HepG2 (cell line): ENCODE results near the gene HNRNPUL1. TPM values are rescaled to one million over a fixed set of nuclear protein-coding genes. Genes with fewer than 3 reads are reported as not detected.

Experiments used
- AGO2 ChIP-seq: fragments of 200-400 bp; formaldehyde crosslinking; optimal IDR thresholded peaks from 2 replicates; pipeline ENCODE3; 2017; ENCODE audit warnings: mild to moderate bottlenecking, low read depth, low read length, moderate library complexity
- ARNT2 ChIP-seq: sonication (generic); formaldehyde crosslinking; IDR thresholded peaks from 2 replicates; pipeline ENCODE4 v1.8.0; 2022; ENCODE audit warnings: mild to moderate bottlenecking, low read depth, missing genetic modification reagents, moderate library complexity
- EED ChIP-seq: sonication (generic); formaldehyde crosslinking; IDR thresholded peaks from 2 replicates; pipeline ENCODE4 v1.5.0; 2020; ENCODE audit warnings: mild to moderate bottlenecking, missing genetic modification reagents
- FOXK1 ChIP-seq: sonication (generic); formaldehyde crosslinking; IDR thresholded peaks from 2 replicates; pipeline ENCODE4 v1.4.0; 2020; ENCODE audit warnings: low read depth, missing genetic modification reagents, borderline replicate concordance
- MED1 ChIP-seq: sonication (generic); formaldehyde crosslinking; IDR thresholded peaks from 2 replicates; pipeline ENCODE4 v1.4.0; 2020; ENCODE audit warnings: missing genetic modification reagents
- MYNN ChIP-seq: sonication (generic); formaldehyde crosslinking; IDR thresholded peaks from 2 replicates; pipeline ENCODE4 v1.4.0; 2020; ENCODE audit warnings: mild to moderate bottlenecking, low read depth, missing genetic modification reagents
- NFKB2 ChIP-seq: sonication (generic); formaldehyde crosslinking; IDR thresholded peaks from 2 replicates; pipeline ENCODE4 v1.4.0; 2020; ENCODE audit warnings: missing genetic modification reagents, borderline replicate concordance
- PLRG1 ChIP-seq: fragments of 450-650 bp; conservative IDR thresholded peaks from 2 replicates; pipeline ENCODE4 v1.6.1; 2016
- PRPF4 ChIP-seq: fragments of 200-400 bp; formaldehyde crosslinking; IDR thresholded peaks from 2 replicates; pipeline ENCODE4 v1.6.1; 2016; ENCODE audit warnings: low read length, low read depth; ENCODE audit not compliant: poor library complexity, severe bottlenecking
- ZKSCAN5 ChIP-seq: sonication (generic); formaldehyde crosslinking; IDR thresholded peaks from 2 replicates; pipeline ENCODE4 v1.5.1; 2020; ENCODE audit warnings: mild to moderate bottlenecking, missing genetic modification reagents
- polyA plus RNA-seq, 8 experiments: library from polyadenylated mRNA; depleted of rRNA in 3 of 8; stranded (reverse) in 7 of 8; unstranded in 1 of 8; fragments of >200 nt; fragmentation: Illumina TruSeq in 4 of 8; extraction: Trizol in 4 of 8; gene quantifications; 2 replicates each; pipeline versions ENCODE4 v1.2.1 to v1.2.3, GENCODE V29; 2011 to 2016; ENCODE audit warnings: low read depth in 4 of 8, missing spikeins in 1 of 8, mixed read lengths in 1 of 8; ENCODE audit not compliant: insufficient read depth in 1 of 8
- total RNA-seq, 5 experiments: library from RNA; depleted of rRNA; stranded (reverse); fragments of >200 nt; fragmentation: Illumina TruSeq; extraction: Trizol; gene quantifications; 2 replicates each; pipeline ENCODE4 v1.2.3, GENCODE V29; 2016; ENCODE audit warnings: low read depth in 1 of 5
- TF ChIP-seq, protein P1 (sequence below): IDR thresholded peaks from 2 replicates; pipeline ENCODE4 v1.6.1; 2016
- TF ChIP-seq, protein P2 (sequence below): IDR thresholded peaks from 2 replicates; pipeline ENCODE4 v1.6.1; 2016; ENCODE audit warnings: missing genetic modification reagents, missing compliant biosample characterization
- TF ChIP-seq, protein P3 (sequence below): sonication (generic); formaldehyde crosslinking; IDR thresholded peaks from 2 replicates; pipeline ENCODE4; 2020; ENCODE audit warnings: missing genetic modification reagents, mild to moderate bottlenecking, borderline replicate concordance
- TF ChIP-seq, protein P4 (sequence below): IDR thresholded peaks from 2 replicates; pipeline ENCODE4 v1.6.1; 2016; ENCODE audit warnings: low read depth, missing genetic modification reagents, missing compliant biosample characterization
- TF ChIP-seq, protein P5 (sequence below): sonication (generic); formaldehyde crosslinking; IDR thresholded peaks from 2 replicates; pipeline ENCODE4 v1.5.0; 2020; ENCODE audit warnings: mild to moderate bottlenecking, missing genetic modification reagents

HNRNPUL1 gene
- total and polyA plus RNA-seq, 2 of the 13 experiments (the other 11 are each of a cell fraction or from before 2014, with no cell fraction given) = 30.9 to 81.7 TPM

DNA sequence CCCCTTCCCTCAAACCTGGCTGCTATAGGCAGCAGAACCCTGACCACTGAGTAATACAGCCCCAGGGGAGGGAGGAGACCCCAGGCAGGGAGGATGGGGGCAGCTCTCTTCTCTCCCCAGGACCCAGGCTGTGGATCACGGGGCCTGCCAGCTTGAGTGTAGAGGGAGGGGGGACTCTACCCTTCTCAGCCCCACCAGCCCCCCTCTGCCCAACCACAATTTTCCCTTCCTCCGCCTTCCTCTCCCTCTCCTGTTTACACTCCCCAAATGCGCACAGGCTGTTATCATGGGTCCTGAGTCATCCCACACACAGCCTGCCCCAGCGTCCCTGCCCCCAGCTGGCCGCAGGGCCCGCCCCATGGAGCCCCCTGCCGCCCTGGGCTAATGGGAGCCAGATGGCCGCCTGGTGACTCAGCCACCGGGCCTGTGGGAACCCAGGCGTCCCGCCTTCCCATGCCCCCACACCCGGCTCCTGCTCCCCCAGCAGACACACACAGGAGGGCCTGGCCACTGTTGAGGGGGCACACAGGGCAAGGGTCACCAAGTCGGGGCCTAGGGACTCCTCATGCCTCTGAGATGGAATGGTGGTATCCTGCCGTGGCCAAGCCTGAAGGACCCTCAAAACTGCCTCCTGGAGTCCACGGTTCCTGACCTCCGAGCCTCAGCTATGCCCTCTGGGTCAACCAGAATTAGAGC lies 59.4 kb downstream of the HNRNPUL1 start (continued):
- TF ChIP-seq, protein P1, sequence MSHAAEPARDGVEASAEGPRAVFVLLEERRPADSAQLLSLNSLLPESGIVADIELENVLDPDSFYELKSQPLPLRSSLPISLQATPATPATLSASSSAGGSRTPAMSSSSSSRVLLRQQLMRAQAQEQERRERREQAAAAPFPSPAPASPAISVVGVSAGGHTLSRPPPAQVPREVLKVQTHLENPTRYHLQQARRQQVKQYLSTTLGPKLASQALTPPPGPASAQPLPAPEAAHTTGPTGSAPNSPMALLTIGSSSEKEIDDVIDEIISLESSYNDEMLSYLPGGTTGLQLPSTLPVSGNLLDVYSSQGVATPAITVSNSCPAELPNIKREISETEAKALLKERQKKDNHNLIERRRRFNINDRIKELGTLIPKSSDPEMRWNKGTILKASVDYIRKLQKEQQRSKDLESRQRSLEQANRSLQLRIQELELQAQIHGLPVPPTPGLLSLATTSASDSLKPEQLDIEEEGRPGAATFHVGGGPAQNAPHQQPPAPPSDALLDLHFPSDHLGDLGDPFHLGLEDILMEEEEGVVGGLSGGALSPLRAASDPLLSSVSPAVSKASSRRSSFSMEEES = 0 out of 2 replicates have a peak, but pooled peaks have one; percentile 49
- TF ChIP-seq MYNN (CRISPR knock-in tag) (no peak), PLRG1 (no peak), ARNT2 (peak; percentile 45; the same call in 1 of the 2 replicates), ZKSCAN5 (CRISPR knock-in tag) (no peak), AGO2 (peak; percentile 95), EED (CRISPR knock-in tag) (0 out of 2 replicates have a peak, but pooled peaks have one; percentile 42), FOXK1 (peak; percentile 55; the same call in 1 of the 2 replicates), MED1 (peak; percentile 50; the same call in 1 of the 2 replicates), NFKB2 (CRISPR knock-in tag) (peak; percentile 44; the same call in 1 of the 2 replicates), PRPF4 (no peak)
- TF ChIP-seq, protein P2, sequence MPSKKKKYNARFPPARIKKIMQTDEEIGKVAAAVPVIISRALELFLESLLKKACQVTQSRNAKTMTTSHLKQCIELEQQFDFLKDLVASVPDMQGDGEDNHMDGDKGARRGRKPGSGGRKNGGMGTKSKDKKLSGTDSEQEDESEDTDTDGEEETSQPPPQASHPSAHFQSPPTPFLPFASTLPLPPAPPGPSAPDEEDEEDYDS (CRISPR knock-in tag) = no peak
- TF ChIP-seq, protein P3, sequence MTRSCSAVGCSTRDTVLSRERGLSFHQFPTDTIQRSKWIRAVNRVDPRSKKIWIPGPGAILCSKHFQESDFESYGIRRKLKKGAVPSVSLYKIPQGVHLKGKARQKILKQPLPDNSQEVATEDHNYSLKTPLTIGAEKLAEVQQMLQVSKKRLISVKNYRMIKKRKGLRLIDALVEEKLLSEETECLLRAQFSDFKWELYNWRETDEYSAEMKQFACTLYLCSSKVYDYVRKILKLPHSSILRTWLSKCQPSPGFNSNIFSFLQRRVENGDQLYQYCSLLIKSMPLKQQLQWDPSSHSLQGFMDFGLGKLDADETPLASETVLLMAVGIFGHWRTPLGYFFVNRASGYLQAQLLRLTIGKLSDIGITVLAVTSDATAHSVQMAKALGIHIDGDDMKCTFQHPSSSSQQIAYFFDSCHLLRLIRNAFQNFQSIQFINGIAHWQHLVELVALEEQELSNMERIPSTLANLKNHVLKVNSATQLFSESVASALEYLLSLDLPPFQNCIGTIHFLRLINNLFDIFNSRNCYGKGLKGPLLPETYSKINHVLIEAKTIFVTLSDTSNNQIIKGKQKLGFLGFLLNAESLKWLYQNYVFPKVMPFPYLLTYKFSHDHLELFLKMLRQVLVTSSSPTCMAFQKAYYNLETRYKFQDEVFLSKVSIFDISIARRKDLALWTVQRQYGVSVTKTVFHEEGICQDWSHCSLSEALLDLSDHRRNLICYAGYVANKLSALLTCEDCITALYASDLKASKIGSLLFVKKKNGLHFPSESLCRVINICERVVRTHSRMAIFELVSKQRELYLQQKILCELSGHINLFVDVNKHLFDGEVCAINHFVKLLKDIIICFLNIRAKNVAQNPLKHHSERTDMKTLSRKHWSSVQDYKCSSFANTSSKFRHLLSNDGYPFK (CRISPR knock-in tag) = no peak; the same call in 1 of the 2 replicates
- TF ChIP-seq, protein P4, sequence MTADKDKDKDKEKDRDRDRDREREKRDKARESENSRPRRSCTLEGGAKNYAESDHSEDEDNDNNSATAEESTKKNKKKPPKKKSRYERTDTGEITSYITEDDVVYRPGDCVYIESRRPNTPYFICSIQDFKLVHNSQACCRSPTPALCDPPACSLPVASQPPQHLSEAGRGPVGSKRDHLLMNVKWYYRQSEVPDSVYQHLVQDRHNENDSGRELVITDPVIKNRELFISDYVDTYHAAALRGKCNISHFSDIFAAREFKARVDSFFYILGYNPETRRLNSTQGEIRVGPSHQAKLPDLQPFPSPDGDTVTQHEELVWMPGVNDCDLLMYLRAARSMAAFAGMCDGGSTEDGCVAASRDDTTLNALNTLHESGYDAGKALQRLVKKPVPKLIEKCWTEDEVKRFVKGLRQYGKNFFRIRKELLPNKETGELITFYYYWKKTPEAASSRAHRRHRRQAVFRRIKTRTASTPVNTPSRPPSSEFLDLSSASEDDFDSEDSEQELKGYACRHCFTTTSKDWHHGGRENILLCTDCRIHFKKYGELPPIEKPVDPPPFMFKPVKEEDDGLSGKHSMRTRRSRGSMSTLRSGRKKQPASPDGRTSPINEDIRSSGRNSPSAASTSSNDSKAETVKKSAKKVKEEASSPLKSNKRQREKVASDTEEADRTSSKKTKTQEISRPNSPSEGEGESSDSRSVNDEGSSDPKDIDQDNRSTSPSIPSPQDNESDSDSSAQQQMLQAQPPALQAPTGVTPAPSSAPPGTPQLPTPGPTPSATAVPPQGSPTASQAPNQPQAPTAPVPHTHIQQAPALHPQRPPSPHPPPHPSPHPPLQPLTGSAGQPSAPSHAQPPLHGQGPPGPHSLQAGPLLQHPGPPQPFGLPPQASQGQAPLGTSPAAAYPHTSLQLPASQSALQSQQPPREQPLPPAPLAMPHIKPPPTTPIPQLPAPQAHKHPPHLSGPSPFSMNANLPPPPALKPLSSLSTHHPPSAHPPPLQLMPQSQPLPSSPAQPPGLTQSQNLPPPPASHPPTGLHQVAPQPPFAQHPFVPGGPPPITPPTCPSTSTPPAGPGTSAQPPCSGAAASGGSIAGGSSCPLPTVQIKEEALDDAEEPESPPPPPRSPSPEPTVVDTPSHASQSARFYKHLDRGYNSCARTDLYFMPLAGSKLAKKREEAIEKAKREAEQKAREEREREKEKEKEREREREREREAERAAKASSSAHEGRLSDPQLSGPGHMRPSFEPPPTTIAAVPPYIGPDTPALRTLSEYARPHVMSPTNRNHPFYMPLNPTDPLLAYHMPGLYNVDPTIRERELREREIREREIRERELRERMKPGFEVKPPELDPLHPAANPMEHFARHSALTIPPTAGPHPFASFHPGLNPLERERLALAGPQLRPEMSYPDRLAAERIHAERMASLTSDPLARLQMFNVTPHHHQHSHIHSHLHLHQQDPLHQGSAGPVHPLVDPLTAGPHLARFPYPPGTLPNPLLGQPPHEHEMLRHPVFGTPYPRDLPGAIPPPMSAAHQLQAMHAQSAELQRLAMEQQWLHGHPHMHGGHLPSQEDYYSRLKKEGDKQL (CRISPR knock-in tag) = peak; percentile 25; the same call in 1 of the 2 replicates
- TF ChIP-seq, protein P5, sequence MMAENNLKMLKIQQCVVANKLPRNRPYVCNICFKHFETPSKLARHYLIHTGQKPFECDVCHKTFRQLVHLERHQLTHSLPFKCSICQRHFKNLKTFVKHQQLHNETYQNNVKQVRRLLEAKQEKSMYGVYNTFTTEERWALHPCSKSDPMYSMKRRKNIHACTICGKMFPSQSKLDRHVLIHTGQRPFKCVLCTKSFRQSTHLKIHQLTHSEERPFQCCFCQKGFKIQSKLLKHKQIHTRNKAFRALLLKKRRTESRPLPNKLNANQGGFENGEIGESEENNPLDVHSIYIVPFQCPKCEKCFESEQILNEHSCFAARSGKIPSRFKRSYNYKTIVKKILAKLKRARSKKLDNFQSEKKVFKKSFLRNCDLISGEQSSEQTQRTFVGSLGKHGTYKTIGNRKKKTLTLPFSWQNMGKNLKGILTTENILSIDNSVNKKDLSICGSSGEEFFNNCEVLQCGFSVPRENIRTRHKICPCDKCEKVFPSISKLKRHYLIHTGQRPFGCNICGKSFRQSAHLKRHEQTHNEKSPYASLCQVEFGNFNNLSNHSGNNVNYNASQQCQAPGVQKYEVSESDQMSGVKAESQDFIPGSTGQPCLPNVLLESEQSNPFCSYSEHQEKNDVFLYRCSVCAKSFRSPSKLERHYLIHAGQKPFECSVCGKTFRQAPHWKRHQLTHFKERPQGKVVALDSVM (CRISPR knock-in tag) = no peak; the same call in 1 of the 2 replicates
